ENCODE data around the gene VTI1A. TPM values are rescaled to one million over a fixed set of nuclear protein-coding genes. Genes with fewer than 3 reads are reported as not detected.

Gene VTI1A
- total and polyA plus RNA-seq, 3 donors from 2014 or later = 25.5 to 85.9 (median 63.4) TPM

GRCh38 chr10:112434988-112435619 is 11.9 kb upstream of the VTI1A start:
- no peaks in the 10 kb centered on the region for H3K27me3 ChIP-seq
- H3K4me3 ChIP-seq = no peak overlapping the region
- H3K36me3 ChIP-seq (ENCODE audit: low read depth, missing control alignments) = no peaks in the 10 kb centered on the region
- no peaks in the 10 kb centered on the region for H3K9me3 ChIP-seq
- no peak for TF ChIP-seq POLR2A (IDR thresholded peaks at IDR 0.05)
- peak in 2 of 3 experiments; percentile 17 to 52 for TF ChIP-seq CTCF (IDR thresholded peaks at IDR 0.05)
- H3K27ac ChIP-seq = no peak overlapping the region
- 92 to 94% methylated on average over 2 of the region's 2 CpGs for WGBS, 2 donors
- intact Hi-C loops (cut with DNase I; ENCODE audit: low total_unique reads) = no loop called here
- no peaks in the 10 kb centered on the region for H3K4me1 ChIP-seq
- DNase-seq = no peak

DNA sequence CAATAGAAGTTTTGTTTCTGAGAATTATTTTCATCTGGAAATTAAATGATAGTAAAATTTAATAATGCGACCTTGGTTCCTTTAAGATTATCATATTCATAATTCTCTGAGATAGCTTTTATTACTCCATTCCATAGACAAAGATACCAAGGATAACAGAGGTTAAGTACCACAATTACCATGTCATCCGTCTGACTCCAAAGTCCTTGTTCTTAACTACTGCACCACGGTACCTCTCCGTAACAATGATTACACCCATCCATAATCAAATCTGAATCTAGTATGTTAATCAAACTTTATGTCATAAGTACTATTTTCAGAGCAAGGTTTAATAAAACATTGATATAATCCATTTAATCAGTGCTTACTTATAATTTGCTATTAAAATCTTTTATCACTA is 8.7 kb upstream of the VTI1A start:
- H3K36me3 ChIP-seq (ENCODE audit: low read depth, missing control alignments) = no peaks in the 10 kb centered on the region
- 89 to 95% methylated on average over 4 of the region's 4 CpGs for WGBS, 2 donors

DNA sequence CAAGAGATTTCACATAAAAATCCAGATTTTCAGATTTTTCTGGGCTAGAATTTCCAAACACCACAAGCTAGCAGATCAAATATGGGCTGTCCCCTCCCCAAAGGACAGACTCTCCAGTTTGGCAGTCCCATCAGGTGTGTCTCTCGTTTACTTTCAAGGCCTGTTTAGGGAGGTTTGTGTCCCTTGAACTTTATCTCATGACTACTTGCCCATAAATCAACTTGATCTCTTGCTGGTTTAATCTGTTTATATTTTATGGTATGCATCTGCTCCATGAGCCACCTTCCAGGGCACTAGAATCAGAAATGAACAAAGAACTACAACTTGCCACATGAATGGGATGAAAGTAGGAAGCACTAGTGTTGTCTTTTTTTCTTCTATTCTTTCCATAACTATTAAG is 5.5 kb upstream of the VTI1A start:
- 50 to 63% methylated on average over 1 of the region's 1 CpG for WGBS, 2 donors
- Histone ChIP-seq H3K9me3 (no peaks in the 10 kb centered on the region), H3K36me3 (ENCODE audit: low read depth, missing control alignments) (no peaks in the 10 kb centered on the region), H3K27ac (no peak overlapping the region), H3K27me3 (no peaks in the 10 kb centered on the region), H3K4me3 (no peak overlapping the region), H3K4me1 (peaks cover 9% of the 10 kb centered on the region)
- intact Hi-C loops (cut with DNase I; ENCODE audit: low total_unique reads) = no loop called here
- no peak for TF ChIP-seq CTCF (IDR thresholded peaks at IDR 0.05)
- TF ChIP-seq POLR2A (IDR thresholded peaks at IDR 0.05) = no peak
- DNase-seq = no peak

More for the DNA sequence above, 8.7 kb upstream of the VTI1A start:
- H3K27me3 ChIP-seq = no peaks in the 10 kb centered on the region
- no peak overlapping the region for H3K4me3 ChIP-seq
- intact Hi-C loops (cut with DNase I; ENCODE audit: low total_unique reads) = no loop called here
- TF ChIP-seq CTCF (IDR thresholded peaks at IDR 0.05) (no peak), POLR2A (IDR thresholded peaks at IDR 0.05) (no peak)
- no peaks in the 10 kb centered on the region for H3K9me3 ChIP-seq
- no peak for DNase-seq
- no peaks in the 10 kb centered on the region for H3K4me1 ChIP-seq
- H3K27ac ChIP-seq = no peak overlapping the region

DNA sequence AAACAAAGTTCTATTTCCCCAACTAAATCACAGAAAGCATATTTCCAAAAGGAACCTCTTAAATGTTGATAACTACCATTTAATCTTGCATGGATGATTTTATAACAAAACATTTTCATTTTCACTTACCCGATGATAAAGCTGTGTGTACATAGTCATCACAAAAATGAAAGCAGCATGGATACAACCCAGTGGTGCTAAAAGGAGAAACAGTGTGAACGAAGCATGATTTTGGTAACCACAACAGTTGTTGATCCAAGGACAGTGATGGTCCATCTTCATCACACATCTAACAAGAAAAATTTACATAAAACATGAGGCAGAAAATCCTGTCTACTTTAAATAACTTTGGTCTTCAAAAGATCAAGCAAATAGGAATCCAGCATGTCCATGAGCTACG is 5.0 kb upstream of the VTI1A start:
- H3K27me3 ChIP-seq = no peaks in the 10 kb centered on the region
- WGBS, 2 donors = 52 to 59% methylated on average over 3 of the region's 3 CpGs
- no peaks in the 10 kb centered on the region for H3K9me3 ChIP-seq
- no peaks in the 10 kb centered on the region for H3K36me3 ChIP-seq (ENCODE audit: low read depth, missing control alignments)
- H3K27ac ChIP-seq = no peak overlapping the region
- no peak overlapping the region for H3K4me3 ChIP-seq
- intact Hi-C loops (cut with DNase I; ENCODE audit: low total_unique reads) = no loop called here
- peaks cover 9% of the 10 kb centered on the region for H3K4me1 ChIP-seq
- no peak for DNase-seq
- no peak for TF ChIP-seq CTCF (IDR thresholded peaks at IDR 0.05)
- TF ChIP-seq POLR2A (IDR thresholded peaks at IDR 0.05) = no peak
